GM12878 (cell line): ENCODE measurements around the gene PFN2. TPM values are rescaled to one million over a fixed set of nuclear protein-coding genes. Genes with fewer than 3 reads are reported as not detected.

Experiments used
- ATAC-seq: fragments of 200-7000 bp; cut with Tn5 transposase; 3 replicates; pipeline ENCODE4 v1.9.1; 2020; ENCODE audit warnings: mild to moderate bottlenecking, moderate library complexity
- BruUV-seq: library from RNA; stranded (reverse); fragments of 400-500 nt; replicated peaks from 2 replicates; lab custom pipeline; 2021; lab: Mats Ljungman, UMichigan
- CTCF ChIA-PET: fragments of 300-600 bp; sonication (Branson Sonifier 250); formaldehyde crosslinking; extraction: SDS; loops from one replicate; lab custom pipeline; 2021; ENCODE audit warnings: inconsistent platforms; lab: Yijun Ruan, JAX
- POLR2A ChIA-PET: fragments of 350-600 bp; formaldehyde crosslinking; extraction: SDS; loops from one replicate; lab custom pipeline; 2021; ENCODE audit warnings: inconsistent platforms; lab: Charles Lee
- RAD21 ChIA-PET: fragments of 300-600 bp; sonication (Branson Sonifier 250); formaldehyde crosslinking; loops from one replicate; lab custom pipeline; 2023; ENCODE audit warnings: antibody characterized with exemption; ENCODE audit not compliant: unreplicated experiment; lab: Charles Lee
- SMC1A ChIA-PET: fragments of 300-600 bp; sonication (Branson Sonifier 250); formaldehyde crosslinking; loops from one replicate; lab custom pipeline; 2023; ENCODE audit not compliant: unreplicated experiment, uncharacterized antibody; lab: Charles Lee
- DNase-seq: peaks from one replicate; pipeline ENCODE4 v3.0.0-alpha.2; 2011; ENCODE audit warnings: low read depth, low spot score
- FAIRE-seq: peaks from 3 replicates; lab custom pipeline; 2011; peaks lifted over from hg19 to GRCh38; lab: Jason Lieb, UNC
- H2AFZ ChIP-seq: 2 replicates; pipeline ENCODE4 v1.6.0; 2011; ENCODE audit warnings: low read depth, low read length, control low read depth; ENCODE audit not compliant: control insufficient read depth
- H3K27ac ChIP-seq: 2 replicates; pipeline ENCODE4 v1.5.1; 2011; ENCODE audit warnings: control low read depth; ENCODE audit not compliant: control insufficient read depth, insufficient read depth
- H3K27me3 ChIP-seq, 2 experiments: replicated peaks in 1 of 2; 2 replicates each; pipeline versions ENCODE4 v1.6.0 to v1.6.1; 2011; ENCODE audit warnings: low read length in 1 of 2; ENCODE audit not compliant: control insufficient read depth in 2 of 2, insufficient read depth in 2 of 2
- H3K36me3 ChIP-seq, 2 experiments: 2 replicates each; pipeline ENCODE4 v1.5.1; 2011; ENCODE audit warnings: low read length in 1 of 2; ENCODE audit not compliant: control insufficient read depth in 2 of 2, insufficient read depth in 2 of 2
- H3K4me1 ChIP-seq: 2 replicates; pipeline ENCODE4 v1.6.1; 2011; ENCODE audit warnings: mild to moderate bottlenecking, low read length, moderate library complexity, mixed read lengths; ENCODE audit not compliant: control insufficient read depth, insufficient read depth
- H3K4me2 ChIP-seq: 2 replicates; pipeline ENCODE4 v1.6.0; 2011; ENCODE audit warnings: control low read depth; ENCODE audit not compliant: control insufficient read depth, insufficient read depth
- H3K4me3 ChIP-seq: fragments of 200-600 bp; sonication (generic); 2 replicates; pipeline ENCODE4 v1.5.1; 2016
- H3K79me2 ChIP-seq: 2 replicates; pipeline ENCODE4 v1.6.0; 2011; ENCODE audit warnings: low read length; ENCODE audit not compliant: control insufficient read depth, insufficient read depth
- H3K9ac ChIP-seq: 2 replicates; pipeline ENCODE4 v1.8.0; 2011; ENCODE audit warnings: low read length, control low read depth, mixed read lengths; ENCODE audit not compliant: control insufficient read depth, insufficient read depth
- H3K9me3 ChIP-seq: replicated peaks from 3 replicates; pipeline ENCODE4 v1.5.1; 2011; ENCODE audit warnings: mild to moderate bottlenecking, low read length; ENCODE audit not compliant: control insufficient read depth, insufficient read depth
- H4K20me1 ChIP-seq: 2 replicates; pipeline ENCODE4 v1.6.0; 2011; ENCODE audit not compliant: control insufficient read depth, insufficient read depth
- BACH1 ChIP-seq: fragments of 450-650 bp; IDR thresholded peaks from 2 replicates; pipeline ENCODE4 v1.6.1; 2017; ENCODE audit warnings: mild to moderate bottlenecking, borderline replicate concordance
- BHLHE40 ChIP-seq, 2 experiments: fragments of 450-650 bp in 1 of 2; IDR thresholded peaks; 2 replicates each; pipeline ENCODE4 v1.6.1; 2011 to 2017; ENCODE audit warnings: low read depth in 2 of 2, borderline replicate concordance in 1 of 2, improper control_type of control experiment in 1 of 2, low read length in 1 of 2, mild to moderate bottlenecking in 1 of 2
- CHD4 ChIP-seq: fragments of 200-600 bp; sonication (generic); IDR thresholded peaks from 2 replicates; pipeline ENCODE4 v1.6.1; 2016; ENCODE audit warnings: mild to moderate bottlenecking
- DPF2 ChIP-seq: fragments of 450-650 bp; IDR thresholded peaks from 2 replicates; pipeline ENCODE4 v1.6.1; 2017; ENCODE audit warnings: mild to moderate bottlenecking
- EGR1 ChIP-seq, 2 experiments: IDR thresholded peaks; 1 replicate in 1 of 2; 2 replicates in 1 of 2; pipeline ENCODE4 v1.6.1; 2011 to 2012; ENCODE audit warnings: low read depth in 2 of 2, low read length in 2 of 2, borderline replicate concordance in 1 of 2, mild to moderate bottlenecking in 1 of 2, moderate library complexity in 1 of 2
- EP300 ChIP-seq, 2 experiments: fragments of 150-350 bp in 1 of 2; IDR thresholded peaks; 2 replicates each; pipeline ENCODE4 v1.6.1; 2011 to 2012; ENCODE audit warnings: low read depth in 2 of 2, low read length in 2 of 2, borderline replicate concordance in 1 of 2, improper control_type of control experiment in 1 of 2, inconsistent platforms in 1 of 2; ENCODE audit not compliant: control insufficient read depth in 1 of 2
- IKZF1 ChIP-seq: fragments of 450-650 bp; conservative IDR thresholded peaks from 2 replicates; pipeline ENCODE4 v1.6.1; 2017; ENCODE audit warnings: antibody characterized with exemption, mild to moderate bottlenecking
- IKZF2 ChIP-seq, 2 experiments: fragments of 450-650 bp; IDR thresholded peaks; 2 replicates each; pipeline ENCODE4 v1.6.1; 2017; ENCODE audit warnings: mild to moderate bottlenecking in 2 of 2, moderate library complexity in 2 of 2
- KDM1A ChIP-seq: fragments of 200-600 bp; sonication (generic); IDR thresholded peaks from 2 replicates; pipeline ENCODE4 v1.6.1; 2016; ENCODE audit warnings: borderline replicate concordance
- MTA2 ChIP-seq: fragments of 450-650 bp; IDR thresholded peaks from 2 replicates; pipeline ENCODE4 v1.6.1; 2016; ENCODE audit warnings: low read depth, mild to moderate bottlenecking, moderate library complexity
- NR2F1 ChIP-seq: fragments of 450-650 bp; conservative IDR thresholded peaks from 2 replicates; pipeline ENCODE4 v1.6.1; 2017; ENCODE audit warnings: mild to moderate bottlenecking
- NRF1 ChIP-seq: conservative IDR thresholded peaks from 2 replicates; pipeline ENCODE4 v1.6.1; 2011; ENCODE audit warnings: mild to moderate bottlenecking, low read depth, low read length, improper control_type of control experiment
- ZNF207 ChIP-seq: fragments of 450-650 bp; IDR thresholded peaks from 2 replicates; pipeline ENCODE4 v1.6.1; 2014; ENCODE audit warnings: antibody characterized with exemption, mild to moderate bottlenecking, borderline replicate concordance
- WGBS: methylation state at CpG from one replicate; pipeline ENCODE4 v1.1.6; 2016; ENCODE audit warnings: low lambda C conversion rate; ENCODE audit not compliant: insufficient replicate concordance, insufficient coverage; ENCODE audit errors: missing lambda C conversion rate; 5-methylcytosine and 5-hydroxymethylcytosine counted together
- in situ Hi-C: fragments of 300-500 bp; cut with MboI; formaldehyde crosslinking; loops from 9 replicates; pipeline ENCODE4 v1.14.3; 2018; ENCODE audit warnings: mixed read lengths
- intact Hi-C: fragments of 100-400 bp; cut with micrococcal nuclease; formaldehyde crosslinking; loops from one replicate; pipeline ENCODE4 v1.14.2; 2022; ENCODE audit not compliant: unreplicated experiment
- polyA plus RNA-seq, 11 experiments: library from polyadenylated mRNA; depleted of rRNA in 4 of 11; unstranded in 6 of 11; stranded (reverse) in 5 of 11; fragments of >200 nt; fragmentation: Nextera tagmentation in 4 of 11; fragmentation: Illumina TruSeq in 1 of 11; extraction: Ambion mirVana in 4 of 11; extraction: Trizol in 1 of 11; gene quantifications; 1 replicate in 1 of 11; 2 replicates in 10 of 11; pipeline versions ENCODE4 v1.2.1 to v1.2.3, GENCODE V29; 2011 to 2016; ENCODE audit warnings: inconsistent platforms in 2 of 11, missing spikeins in 2 of 11, low read depth in 1 of 11
- total RNA-seq, 4 experiments: library from RNA; depleted of rRNA in 3 of 4; stranded (reverse); fragments of >200 nt in 3 of 4; fragmentation: Illumina TruSeq in 1 of 4; extraction: Trizol in 1 of 4; gene quantifications; 2 replicates each; pipeline versions ENCODE4 v1.2.1 to v1.2.3, GENCODE V29; 2013 to 2021
- TF ChIP-seq, protein P1 (sequence below): IDR thresholded peaks from 2 replicates; pipeline ENCODE4 v1.6.1; 2012; ENCODE audit warnings: low read length, inconsistent platforms
- TF ChIP-seq, protein P2 (sequence below): IDR thresholded peaks from 2 replicates; pipeline ENCODE4 v1.6.1; 2012; ENCODE audit warnings: low read depth, low read length, improper control_type of control experiment

The PFN2 gene
- total and polyA plus RNA-seq, 10 of the 15 experiments (the other 5 are each of a cell fraction or from before 2014, with no cell fraction given), result 3.1 to 78.9 (median 5.3) TPM

DNA sequence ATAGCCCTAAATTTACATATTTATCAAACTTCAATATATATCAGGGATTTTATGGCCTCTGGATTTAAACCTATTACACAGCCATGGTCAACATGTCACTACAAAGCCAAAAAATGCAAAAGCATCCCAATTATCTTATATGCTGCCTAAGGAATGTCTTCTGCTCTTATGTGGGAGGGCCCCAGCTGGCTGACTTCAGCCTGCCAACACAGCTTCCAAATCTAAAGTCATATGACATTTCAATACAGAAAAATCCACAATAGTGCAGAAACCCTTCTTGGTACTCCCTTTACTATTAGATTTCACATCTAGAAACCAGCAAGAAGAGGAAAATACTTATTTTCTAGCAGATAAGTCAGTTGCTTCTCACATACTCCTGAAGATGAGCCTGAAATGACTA, 6.4 kb downstream of the PFN2 start:
- intact Hi-C loops (loop anchor here (10.0 kb wide), 1 partner anchor 531 kb away; no protein-coding TSS in a partner anchor), in situ Hi-C loops (loop anchor here (25.0 kb wide), 1 partner anchor 548 kb away; no protein-coding TSS in a partner anchor)
- H3K4me2 ChIP-seq, result no peak overlapping the region
- H4K20me1 ChIP-seq, result no peaks in the 10 kb centered on the region
- no peaks in the 10 kb centered on the region for H3K36me3 ChIP-seq
- CTCF ChIA-PET, result interaction anchor here (5.0 to 8.0 kb wide), 2 partner anchors 28 to 219 kb away, joined by 41 to 128 read pairs; no protein-coding TSS in a partner anchor
- H3K27me3 ChIP-seq, result no peaks in the 10 kb centered on the region
- SMC1A ChIA-PET, result interaction anchor here (0.5 to 5.7 kb wide), 5 partner anchors 9 to 256 kb away, joined by 3 to 90 read pairs (median 4); no protein-coding TSS in a partner anchor
- H2AFZ ChIP-seq, result no peak overlapping the region
- no peak overlapping the region for H3K9ac ChIP-seq
- peaks cover 1% of the 10 kb centered on the region; the same call in 1 of the 2 replicates for H3K79me2 ChIP-seq
- H3K4me3 ChIP-seq, result no peak overlapping the region
- no peaks in the 10 kb centered on the region for H3K4me1 ChIP-seq
- H3K27ac ChIP-seq, result no peak overlapping the region
- POLR2A ChIA-PET, result no interaction called here
- RAD21 ChIA-PET, result interaction anchor here (0.7 to 9.3 kb wide), 3 partner anchors 57 to 256 kb away, joined by 3 to 111 read pairs (median 5); no protein-coding TSS in a partner anchor
- TF ChIP-seq BACH1 (no peak), KDM1A (no peak), EGR1 (IDR thresholded peaks at IDR 0.05; ENCODE audit: borderline replicate concordance in 1 of 2, low read depth in 2 of 2, low read length in 2 of 2) (no peak)
- ATAC-seq, result no peak
- H3K9me3 ChIP-seq, result no peaks in the 10 kb centered on the region
- no peak for FAIRE-seq
- DNase-seq, result no peak
- no TSS peak for BruUV-seq

- Histone ChIP-seq H2AFZ (no peak overlapping the region), H3K27ac (no peak overlapping the region), H3K4me2 (no peak overlapping the region), H3K4me3 (no peak overlapping the region), H3K79me2 (no peaks in the 10 kb centered on the region), H3K27me3 (no peaks in the 10 kb centered on the region), H3K9ac (no peak overlapping the region), H4K20me1 (no peaks in the 10 kb centered on the region), H3K9me3 (no peaks in the 10 kb centered on the region), H3K36me3 (no peaks in the 10 kb centered on the region), H3K4me1 (no peaks in the 10 kb centered on the region)
- DNase-seq, result no peak
- CTCF ChIA-PET, result interaction anchor here (1.3 to 8.0 kb wide), 3 partner anchors 26 to 257 kb away, joined by 3 to 128 read pairs (median 8); no protein-coding TSS in a partner anchor
- FAIRE-seq, result no peak
- WGBS, result 50% methylated on average over 2 of the region's 2 CpGs
- POLR2A ChIA-PET, result no interaction called here
- SMC1A ChIA-PET, result interaction anchor here (0.6 to 5.7 kb wide), 4 partner anchors 17 to 257 kb away, joined by 3 to 90 read pairs (median 4); no protein-coding TSS in a partner anchor
- in situ Hi-C loops (loop anchor here (25.0 kb wide), 1 partner anchor 549 kb away; no protein-coding TSS in a partner anchor), intact Hi-C loops (loop anchor here (10.0 kb wide), 1 partner anchor 531 kb away; no protein-coding TSS in a partner anchor)
- ATAC-seq, result peak; percentile 53
- RAD21 ChIA-PET, result interaction anchor here (9.3 kb wide), 1 partner anchor 220 kb away, joined by 111 read pairs; no protein-coding TSS in a partner anchor
- BruUV-seq, result no TSS peak
- TF ChIP-seq DPF2 (no peak), ZNF207 (no peak), BHLHE40 (IDR thresholded peaks at IDR 0.05; ENCODE audit: borderline replicate concordance in 1 of 2, low read depth in 2 of 2, low read length in 1 of 2) (peak in 1 of 2 experiments; percentile 12; a peak in 1 of 4 replicates), NRF1 (no peak), NR2F1 (peak; percentile 72), IKZF2 (IDR thresholded peaks at IDR 0.05) (0 out of 4 replicates have a peak, but pooled peaks of 1 of the 2 experiments have one; percentile 9), IKZF1 (0 out of 2 replicates have a peak, but pooled peaks have one; percentile 15), MTA2 (peak; percentile 86), EP300 (IDR thresholded peaks at IDR 0.05; ENCODE audit: borderline replicate concordance in 1 of 2, control insufficient read depth in 1 of 2, low read depth in 2 of 2, low read length in 2 of 2) (peak in 1 of 2 experiments; percentile 23; a peak in 1 of 4 replicates), CHD4 (no peak)
- TF ChIP-seq, protein P1, sequence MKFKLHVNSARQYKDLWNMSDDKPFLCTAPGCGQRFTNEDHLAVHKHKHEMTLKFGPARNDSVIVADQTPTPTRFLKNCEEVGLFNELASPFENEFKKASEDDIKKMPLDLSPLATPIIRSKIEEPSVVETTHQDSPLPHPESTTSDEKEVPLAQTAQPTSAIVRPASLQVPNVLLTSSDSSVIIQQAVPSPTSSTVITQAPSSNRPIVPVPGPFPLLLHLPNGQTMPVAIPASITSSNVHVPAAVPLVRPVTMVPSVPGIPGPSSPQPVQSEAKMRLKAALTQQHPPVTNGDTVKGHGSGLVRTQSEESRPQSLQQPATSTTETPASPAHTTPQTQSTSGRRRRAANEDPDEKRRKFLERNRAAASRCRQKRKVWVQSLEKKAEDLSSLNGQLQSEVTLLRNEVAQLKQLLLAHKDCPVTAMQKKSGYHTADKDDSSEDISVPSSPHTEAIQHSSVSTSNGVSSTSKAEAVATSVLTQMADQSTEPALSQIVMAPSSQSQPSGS, result no peak
- TF ChIP-seq, protein P2, sequence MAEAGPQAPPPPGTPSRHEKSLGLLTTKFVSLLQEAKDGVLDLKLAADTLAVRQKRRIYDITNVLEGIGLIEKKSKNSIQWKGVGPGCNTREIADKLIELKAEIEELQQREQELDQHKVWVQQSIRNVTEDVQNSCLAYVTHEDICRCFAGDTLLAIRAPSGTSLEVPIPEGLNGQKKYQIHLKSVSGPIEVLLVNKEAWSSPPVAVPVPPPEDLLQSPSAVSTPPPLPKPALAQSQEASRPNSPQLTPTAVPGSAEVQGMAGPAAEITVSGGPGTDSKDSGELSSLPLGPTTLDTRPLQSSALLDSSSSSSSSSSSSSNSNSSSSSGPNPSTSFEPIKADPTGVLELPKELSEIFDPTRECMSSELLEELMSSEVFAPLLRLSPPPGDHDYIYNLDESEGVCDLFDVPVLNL, result no peak
Measured at GRCh38 chr3:149963485-149963884, 7.2 kb downstream of the PFN2 start.
